ENCODE data around the gene DMBX1.

The DMBX1 gene

DNA sequence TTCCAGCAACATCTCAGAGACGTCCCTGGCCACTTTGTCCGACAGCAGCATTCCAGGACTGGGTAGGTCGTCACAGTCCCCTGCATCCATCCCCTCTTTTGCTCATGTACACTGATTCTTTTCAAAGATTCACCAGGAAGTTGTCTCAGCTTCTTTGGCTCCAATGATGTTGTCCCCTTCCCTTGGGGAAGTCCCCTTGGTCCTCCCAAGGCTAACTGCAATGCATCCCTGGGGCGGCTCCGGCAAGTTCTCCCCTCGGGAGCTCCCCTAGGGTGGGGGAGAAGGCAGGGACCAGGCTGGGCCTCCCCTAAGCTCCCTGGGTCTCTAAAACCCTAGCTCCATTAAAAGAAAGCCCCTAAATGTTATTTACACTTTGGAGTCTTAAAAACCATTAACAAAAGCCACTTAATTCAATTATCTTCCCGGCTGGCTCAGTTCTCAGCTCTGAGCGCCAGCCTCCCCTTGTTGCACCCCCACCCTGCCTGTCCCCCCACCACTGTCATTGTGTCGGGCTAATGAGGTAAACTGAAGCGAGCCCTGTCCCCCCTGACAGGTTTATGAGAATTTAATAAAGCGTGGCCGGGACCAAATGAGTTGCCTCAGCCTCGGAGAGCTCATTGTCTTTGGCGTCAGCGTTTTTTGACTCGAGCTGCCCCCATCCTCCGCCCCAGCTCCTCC lies 36.5 kb downstream of the DMBX1 start:
- no peak for DNase-seq

DNA sequence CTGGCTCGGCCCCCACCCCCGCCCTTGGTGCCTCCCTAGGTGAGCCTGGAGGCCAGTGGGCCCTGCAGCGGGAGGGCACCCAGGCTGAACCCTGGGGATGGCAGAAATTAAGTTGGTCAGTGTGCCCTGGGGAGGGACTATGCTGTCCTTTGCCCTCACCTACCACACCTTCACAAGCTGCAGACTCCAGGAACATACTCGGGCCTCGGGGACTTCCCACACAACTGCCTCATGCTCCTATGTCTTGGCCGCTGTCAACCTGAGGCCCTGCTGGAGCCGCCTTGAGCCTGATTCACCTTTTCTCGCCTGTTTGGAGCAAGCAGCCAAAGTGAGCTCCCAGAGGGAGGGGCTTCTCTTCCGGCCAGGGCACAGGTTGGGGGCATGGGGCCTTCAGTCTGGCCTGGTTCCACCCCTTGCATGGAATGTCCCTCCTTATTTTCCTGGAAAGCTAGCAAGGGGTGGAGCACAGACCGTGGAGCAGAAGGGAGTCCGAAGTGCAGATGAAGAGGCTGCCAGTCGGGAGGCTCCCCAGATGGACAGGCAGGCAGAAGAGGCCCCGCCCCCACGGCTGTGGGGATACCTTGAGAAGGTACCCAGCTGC lies 37.2 kb downstream of the DMBX1 start:
- DNase-seq = no peak

DNA sequence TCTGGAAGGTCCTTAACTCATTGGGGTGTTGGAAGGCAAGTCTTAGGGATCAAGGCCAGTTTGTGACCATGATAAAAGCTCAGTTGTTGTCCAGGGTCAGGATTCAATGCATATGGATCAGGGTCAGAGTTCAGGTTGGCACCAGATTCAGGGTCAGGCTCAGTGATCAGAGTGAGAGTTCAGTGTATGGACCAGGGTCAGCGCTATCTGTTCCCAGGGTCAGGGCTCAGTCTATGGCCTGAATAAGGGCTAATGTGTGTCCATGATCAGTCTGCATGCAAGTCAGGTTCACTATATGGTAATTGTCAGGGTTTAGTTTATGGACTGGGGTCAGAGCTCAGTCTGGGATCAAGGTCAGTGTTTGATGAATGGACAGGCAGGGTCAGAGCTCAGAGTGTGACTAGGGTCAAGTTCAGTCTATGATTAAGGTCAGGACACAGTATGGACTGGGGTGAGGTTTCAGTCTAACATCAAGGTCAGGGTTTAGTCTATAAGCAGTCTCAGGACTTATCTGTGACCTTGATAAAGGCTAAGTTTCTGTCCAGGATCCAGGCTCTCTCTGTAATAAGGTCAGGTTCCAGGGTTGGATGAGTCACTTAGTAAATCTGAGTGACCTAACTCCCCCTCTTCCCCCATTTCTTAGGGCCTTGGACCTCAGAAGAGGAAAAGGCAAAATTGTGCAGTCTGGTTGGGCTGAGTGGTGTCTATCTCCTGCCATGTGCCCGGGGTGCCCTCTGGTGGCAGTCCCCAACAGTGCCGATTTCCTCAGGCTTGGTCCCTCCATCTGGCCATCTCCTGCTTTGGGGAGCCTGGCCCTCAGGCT lies 38.0 kb downstream of the DMBX1 start:
- DNase-seq = peak; percentile 84

DNA sequence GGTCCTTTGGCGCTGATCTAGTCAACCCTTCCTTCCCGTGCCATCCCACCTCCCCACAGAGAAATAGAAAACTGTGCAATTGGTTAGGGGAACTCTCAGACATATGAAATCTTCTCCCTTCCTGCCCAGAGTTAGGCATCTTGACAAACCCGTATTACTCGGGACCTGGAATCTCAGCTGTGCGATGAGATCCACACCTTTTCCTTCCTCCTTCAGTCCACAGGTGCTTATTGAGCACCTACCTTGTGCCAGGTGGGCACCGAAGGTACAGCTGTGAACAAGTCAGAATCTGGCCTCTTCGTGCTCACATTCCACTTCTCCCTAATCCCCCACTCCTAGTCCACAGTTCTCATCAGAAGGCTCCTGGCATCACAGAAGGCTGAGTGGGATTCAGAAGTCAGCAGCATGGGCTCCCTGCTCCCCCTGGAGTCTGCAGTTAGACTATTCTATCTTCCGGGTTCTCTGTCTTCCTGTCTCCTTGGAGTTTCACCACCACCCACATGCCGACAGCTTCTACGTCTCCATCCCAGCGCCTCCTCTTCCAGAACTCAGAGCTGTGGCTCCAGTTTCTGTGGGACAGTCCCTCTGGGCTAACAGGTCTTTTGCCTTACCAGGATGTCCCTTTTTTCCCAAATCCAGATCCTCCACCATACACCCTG lies 38.8 kb downstream of the DMBX1 start:
- DNase-seq = no peak

DNA sequence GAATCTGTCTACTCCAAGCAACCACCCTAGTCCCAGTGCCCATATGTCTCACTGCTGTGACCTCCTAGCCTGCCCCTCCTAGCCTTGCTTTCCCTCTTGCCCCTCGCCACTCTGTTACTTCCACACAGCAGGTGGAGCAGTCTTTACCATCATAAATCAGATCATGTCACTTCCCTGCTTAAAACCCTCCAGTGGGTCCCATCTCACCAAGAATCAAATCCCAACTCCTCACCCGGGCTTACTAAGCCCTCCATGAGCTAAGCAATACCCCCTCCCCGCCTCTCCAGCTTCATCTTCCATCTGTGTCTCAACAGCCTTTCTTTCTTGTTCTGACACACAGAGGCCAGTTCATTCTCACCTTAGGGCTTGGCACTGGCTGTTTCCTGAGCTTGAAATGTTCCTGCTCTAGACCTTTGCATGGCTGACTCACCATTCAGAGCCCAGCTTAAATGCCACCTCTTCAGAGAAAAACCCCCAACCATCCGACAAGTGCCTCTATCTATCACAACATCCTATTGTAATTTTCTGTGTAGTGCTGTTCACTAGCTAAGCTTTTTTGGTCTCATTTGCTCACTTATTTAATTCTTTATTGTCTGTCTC lies 39.5 kb downstream of the DMBX1 start:
- peak; percentile 72 for DNase-seq

DNA sequence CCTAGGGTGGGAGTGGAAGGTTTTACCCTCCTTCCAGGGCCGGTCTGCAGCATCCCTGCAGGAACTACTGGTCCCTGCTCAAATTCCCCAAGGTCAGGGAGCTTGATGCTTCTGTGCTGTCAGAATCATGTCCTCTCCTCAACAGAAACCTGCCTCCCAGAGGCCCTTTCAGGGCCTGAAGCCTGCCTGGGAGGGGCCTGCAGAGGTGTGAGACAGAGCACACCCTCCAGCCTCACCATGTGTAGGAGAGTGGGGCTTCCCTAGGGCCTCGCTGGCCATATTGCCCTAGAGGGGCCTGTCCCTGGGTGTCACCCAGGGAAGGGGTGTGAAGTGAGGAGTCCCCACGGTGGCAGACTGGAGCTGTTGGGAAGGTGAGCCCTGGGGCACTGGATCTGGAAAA lies 40.7 kb downstream of the DMBX1 start:
- DNase-seq = no peak

DNA sequence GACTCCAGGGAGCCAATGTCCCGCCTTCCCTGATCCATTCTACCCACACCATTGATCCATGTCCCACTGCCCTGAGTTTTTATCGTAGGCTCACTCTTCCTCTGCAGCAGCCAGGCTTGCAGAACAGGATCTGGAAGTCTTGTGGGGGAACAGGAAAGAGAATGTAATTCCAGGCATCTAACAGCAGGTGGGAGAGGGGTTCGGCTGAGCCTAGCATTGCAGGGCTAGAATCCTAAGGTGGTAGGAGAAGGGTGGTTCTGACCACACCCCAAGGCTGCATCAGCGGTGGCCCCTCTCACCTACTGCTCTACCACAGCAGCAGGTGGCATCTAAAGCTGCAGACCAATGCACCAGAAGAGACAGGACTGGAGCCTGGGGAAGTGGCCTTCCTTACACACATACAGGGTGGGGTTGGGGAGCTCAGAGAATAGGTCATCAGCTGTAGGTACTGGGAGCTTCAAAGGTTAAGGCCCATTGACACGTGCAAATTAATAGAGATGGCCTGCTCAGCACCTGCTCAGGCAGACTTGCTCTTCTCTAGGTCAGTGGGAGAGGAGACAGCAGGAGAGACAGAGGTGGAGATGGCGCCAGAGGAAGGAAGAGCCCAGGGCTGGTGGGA lies 41.3 kb downstream of the DMBX1 start:
- no peak for DNase-seq

- peak; percentile 70 for DNase-seq
Observed at GRCh38 chr1:46532095-46532494, 42.5 kb downstream of the DMBX1 start.

DNA sequence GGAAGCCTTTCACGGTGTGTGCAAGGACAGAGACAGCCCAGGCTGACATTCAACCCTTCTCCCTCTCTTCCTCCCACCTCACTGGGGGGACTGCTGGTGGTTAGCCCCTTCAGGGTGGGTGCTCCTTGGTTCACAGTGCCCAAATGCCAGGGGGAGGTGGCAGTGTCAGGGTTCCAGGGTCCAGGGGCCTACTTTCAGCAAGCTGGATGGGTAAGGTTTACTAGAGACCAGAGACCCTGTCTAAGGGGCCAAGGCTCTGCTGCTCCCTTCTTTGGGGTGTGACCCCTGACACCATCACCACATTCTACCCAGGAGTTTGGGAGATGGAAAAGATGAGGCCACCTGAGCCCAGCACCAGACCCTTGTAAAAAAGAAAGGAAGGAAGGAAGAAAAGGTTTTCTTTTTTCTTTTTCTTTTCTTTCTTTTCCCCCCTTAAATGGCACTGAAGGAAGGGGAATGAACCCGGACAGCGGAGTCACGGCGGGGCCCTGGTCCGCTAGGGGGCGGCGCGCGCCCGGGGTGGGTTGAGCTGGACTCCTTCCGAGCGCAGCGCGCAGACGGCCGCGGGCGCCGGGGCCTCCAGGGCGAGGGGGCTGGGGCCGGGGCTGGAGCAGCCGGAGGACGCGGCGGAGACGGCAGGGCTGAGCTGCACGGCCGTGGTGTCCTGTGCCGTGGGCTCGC lies 43.0 kb downstream of the DMBX1 start:
- peak; percentile 65 for DNase-seq

GRCh38 chr1:46533179-46533864 lies 43.7 kb downstream of the DMBX1 start:
- DNase-seq = peak; percentile 38

- peak; percentile 43 for DNase-seq
Observed at GRCh38 chr1:46535063-46535462, 45.4 kb downstream of the DMBX1 start.

- no peak for DNase-seq
Observed at GRCh38 chr1:46536527-46536926, 46.9 kb downstream of the DMBX1 start.

DNA sequence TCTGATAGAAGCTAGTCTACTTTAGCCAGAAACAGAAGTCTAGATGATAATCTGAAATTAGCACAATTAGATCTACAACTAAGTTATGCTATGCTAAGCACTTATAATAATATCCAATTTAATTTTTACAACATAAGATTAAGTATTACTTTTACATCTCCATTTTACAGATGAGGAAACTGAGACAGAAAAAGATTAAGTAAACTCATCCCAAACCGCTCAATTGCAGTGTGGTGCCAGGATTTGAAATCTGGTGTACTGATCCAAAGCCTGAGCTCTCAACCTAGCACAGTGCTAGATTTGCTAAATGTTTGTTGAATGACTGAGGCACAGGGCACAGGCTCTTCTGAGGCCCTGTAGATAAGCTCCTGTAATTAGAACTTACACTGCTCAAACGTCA lies 48.0 kb downstream of the DMBX1 start:
- no peak for DNase-seq

- no peak for DNase-seq
Observed at GRCh38 chr1:46538147-46538546, 48.5 kb downstream of the DMBX1 start.

All from activated CD4-positive, alpha-beta T cell treated with anti-CD3 and anti-CD28 coated beads, Interleukin-2, amount 50 U/mL, for 16 hours (primary cell).